ENCODE results near the gene GTF2IRD1.

The GTF2IRD1 gene

DNA sequence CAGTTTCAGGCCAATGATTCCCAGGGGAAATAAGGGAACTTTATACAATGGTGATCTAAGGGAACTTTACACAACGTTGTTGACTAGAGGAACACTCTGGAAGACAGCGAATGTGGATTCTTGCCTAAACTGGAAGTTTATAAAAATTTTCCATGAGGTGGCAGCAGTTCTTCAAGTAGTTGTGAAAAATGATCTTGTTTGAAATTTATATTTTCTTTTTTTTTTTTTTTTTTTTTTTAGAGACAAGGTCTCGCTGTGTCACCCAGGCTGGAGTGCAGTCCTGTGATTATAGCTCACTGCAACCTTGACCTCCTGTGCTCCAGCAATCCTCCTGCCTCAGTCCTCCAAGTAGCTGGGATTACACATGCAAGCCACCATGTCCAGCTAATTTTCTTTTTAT is 171.7 kb downstream of the GTF2IRD1 start:
- Histone ChIP-seq H3K4me1 (ENCODE audit: control insufficient read depth, low read length) (peaks cover 10% of the 10 kb centered on the region), H3K36me3 (ENCODE audit: control insufficient read depth, low read length) (no peaks in the 10 kb centered on the region), H3K4me2 (ENCODE audit: low read length) (no peak overlapping the region)

GRCh38 chr7:74627661-74628411 is 174.1 kb downstream of the GTF2IRD1 start:
- Histone ChIP-seq H3F3A (ENCODE audit: control insufficient read depth, insufficient read depth) (no peaks in the 10 kb centered on the region; the same call in 1 of the 2 replicates), H3K4me1 (ENCODE audit: control insufficient read depth, low read length) (peaks cover 10% of the 10 kb centered on the region), H3K4me3 (ENCODE audit: low read length) (no peak overlapping the region), H3K79me2 (ENCODE audit: control insufficient read depth, low read length) (no peaks in the 10 kb centered on the region), H3K36me3 (ENCODE audit: control insufficient read depth, low read length) (no peaks in the 10 kb centered on the region), H3K9me3 (ENCODE audit: control insufficient read depth, insufficient read depth, low read length) (no peaks in the 10 kb centered on the region), H4K20me1 (ENCODE audit: control insufficient read depth, insufficient read depth, low read depth, low read length) (no peaks in the 10 kb centered on the region), H3K9me2 (replicated peaks; ENCODE audit: control insufficient read depth, low read length) (no peaks in the 10 kb centered on the region), H3K27ac (ENCODE audit: low read depth, low read length) (no peak overlapping the region), H3K27me3 (ENCODE audit: control insufficient read depth, low read length) (no peaks in the 10 kb centered on the region), H3K4me2 (ENCODE audit: low read length) (no peak overlapping the region)
- TF ChIP-seq EZH2phosphoT487 (IDR thresholded peaks at IDR 0.05; ENCODE audit: borderline replicate concordance, low read length) (no peak), CTCF (IDR thresholded peaks at IDR 0.05; ENCODE audit: low read depth, low read length, poor library complexity, severe bottlenecking) (no peak)

More for the DNA sequence above, 171.7 kb downstream of the GTF2IRD1 start:
- Histone ChIP-seq H3F3A (ENCODE audit: control insufficient read depth, insufficient read depth) (no peaks in the 10 kb centered on the region; the same call in 1 of the 2 replicates), H3K27ac (ENCODE audit: low read depth, low read length) (no peak overlapping the region), H3K9me3 (ENCODE audit: control insufficient read depth, insufficient read depth, low read length) (no peaks in the 10 kb centered on the region), H3K9me2 (replicated peaks; ENCODE audit: control insufficient read depth, low read length) (no peaks in the 10 kb centered on the region), H3K27me3 (ENCODE audit: control insufficient read depth, low read length) (no peaks in the 10 kb centered on the region), H4K20me1 (ENCODE audit: control insufficient read depth, insufficient read depth, low read depth, low read length) (no peaks in the 10 kb centered on the region), H3K79me2 (ENCODE audit: control insufficient read depth, low read length) (no peaks in the 10 kb centered on the region), H3K4me3 (ENCODE audit: low read length) (no peak overlapping the region)
- no peak for TF ChIP-seq EZH2phosphoT487 (IDR thresholded peaks at IDR 0.05; ENCODE audit: borderline replicate concordance, low read length)
- TF ChIP-seq CTCF (IDR thresholded peaks at IDR 0.05; ENCODE audit: low read depth, low read length, poor library complexity, severe bottlenecking), result peak; percentile 15

GRCh38 chr7:74632505-74632904 is 178.8 kb downstream of the GTF2IRD1 start:
- H3K4me1 ChIP-seq (ENCODE audit: control insufficient read depth, low read length), result peaks cover 5% of the 10 kb centered on the region
- H3K9me2 ChIP-seq (replicated peaks; ENCODE audit: control insufficient read depth, low read length), result no peaks in the 10 kb centered on the region
- no peak for TF ChIP-seq EZH2phosphoT487 (IDR thresholded peaks at IDR 0.05; ENCODE audit: borderline replicate concordance, low read length)
- no peak for TF ChIP-seq CTCF (IDR thresholded peaks at IDR 0.05; ENCODE audit: low read depth, low read length, poor library complexity, severe bottlenecking)
- H3K36me3 ChIP-seq (ENCODE audit: control insufficient read depth, low read length), result no peaks in the 10 kb centered on the region
- no peaks in the 10 kb centered on the region for H3F3A ChIP-seq (ENCODE audit: control insufficient read depth, insufficient read depth)
- H3K9me3 ChIP-seq (ENCODE audit: control insufficient read depth, insufficient read depth, low read length), result no peaks in the 10 kb centered on the region
- H3K27me3 ChIP-seq (ENCODE audit: control insufficient read depth, low read length), result no peaks in the 10 kb centered on the region
- H3K4me2 ChIP-seq (ENCODE audit: low read length), result no peak overlapping the region
- H3K4me3 ChIP-seq (ENCODE audit: low read length), result no peak overlapping the region
- no peaks in the 10 kb centered on the region for H4K20me1 ChIP-seq (ENCODE audit: control insufficient read depth, insufficient read depth, low read depth, low read length)
- no peaks in the 10 kb centered on the region for H3K79me2 ChIP-seq (ENCODE audit: control insufficient read depth, low read length)
- no peak overlapping the region for H3K27ac ChIP-seq (ENCODE audit: low read depth, low read length)

Data from DOHH2 (cell line).